ENCODE measurements around the gene TRIM46. TPM values are rescaled to one million over a fixed set of nuclear protein-coding genes. Genes with fewer than 3 reads are reported as not detected.
A peak's percentile ranks its signal among the peaks of the same experiment; 100 is the strongest.
"Not testable (repeated sequence)": the region's sequence is repeated elsewhere in the genome, so short reads cannot be mapped to it uniquely, and the experiment has no call there.

The TRIM46 gene
- total RNA-seq, 1 donor from 2014 or later = 8.1 TPM

- peaks cover 11% of the 10 kb centered on the region for H3K4me1 Mint-ChIP-seq (ENCODE audit: unreplicated experiment)
- peak overlapping the region; percentile 50 for H3K27ac Mint-ChIP-seq
- no peaks in the 10 kb centered on the region for H3K9me3 Mint-ChIP-seq
- no peaks in the 10 kb centered on the region for H3K36me3 Mint-ChIP-seq
- no peak overlapping the region for H3K4me3 Mint-ChIP-seq
- TF ChIP-seq CTCF (conservative IDR thresholded peaks at IDR 0.05) = no peak
- H3K27me3 Mint-ChIP-seq = no peaks in the 10 kb centered on the region
- no peak for DNase-seq (ENCODE audit: extremely low spot score, unreplicated experiment)
Measured at GRCh38 chr1:155186794-155187455, 13.3 kb downstream of the TRIM46 start.

- TF ChIP-seq CTCF (conservative IDR thresholded peaks at IDR 0.05) = no peak
- Mint-ChIP-seq H3K36me3 (no peaks in the 10 kb centered on the region), H3K9me3 (no peaks in the 10 kb centered on the region), H3K27ac (peak overlapping the region; percentile 86), H3K27me3 (no peaks in the 10 kb centered on the region), H3K4me3 (no peak overlapping the region), H3K4me1 (ENCODE audit: unreplicated experiment) (peaks cover 16% of the 10 kb centered on the region)
- no peak for DNase-seq (ENCODE audit: extremely low spot score, unreplicated experiment)
Measured at GRCh38 chr1:155187456-155187891, 13.8 kb downstream of the TRIM46 start.

GRCh38 chr1:155188268-155188667 lies 14.6 kb downstream of the TRIM46 start:
- Mint-ChIP-seq H3K4me3 (peak overlapping the region; percentile 75), H3K36me3 (no peaks in the 10 kb centered on the region), H3K9me3 (no peaks in the 10 kb centered on the region), H3K27ac (peak overlapping the region; percentile 86), H3K27me3 (no peaks in the 10 kb centered on the region), H3K4me1 (ENCODE audit: unreplicated experiment) (peaks cover 19% of the 10 kb centered on the region)
- no peak for TF ChIP-seq CTCF (conservative IDR thresholded peaks at IDR 0.05)
- DNase-seq (ENCODE audit: extremely low spot score, unreplicated experiment) = no peak

GRCh38 chr1:155189926-155190325 lies 16.3 kb downstream of the TRIM46 start:
- not testable (repeated sequence) for H3K4me3 Mint-ChIP-seq, H3K9me3 Mint-ChIP-seq, H3K36me3 Mint-ChIP-seq, H3K27ac Mint-ChIP-seq, H3K27me3 Mint-ChIP-seq
- H3K4me1 Mint-ChIP-seq (ENCODE audit: unreplicated experiment) = peaks cover 30% of the 10 kb centered on the region
- DNase-seq (ENCODE audit: extremely low spot score, unreplicated experiment) = peak; percentile 83

- no peak for TF ChIP-seq CTCF (conservative IDR thresholded peaks at IDR 0.05)
- Mint-ChIP-seq H3K9me3 (no peaks in the 10 kb centered on the region), H3K36me3 (no peaks in the 10 kb centered on the region), H3K27ac (peak overlapping the region; percentile 84), H3K4me1 (ENCODE audit: unreplicated experiment) (peaks cover 40% of the 10 kb centered on the region), H3K4me3 (peak overlapping the region; percentile 71), H3K27me3 (no peaks in the 10 kb centered on the region)
- DNase-seq (ENCODE audit: extremely low spot score, unreplicated experiment) = no peak
Measured at GRCh38 chr1:155191904-155192303, 18.3 kb downstream of the TRIM46 start.

- Mint-ChIP-seq H3K27ac (peak overlapping the region; percentile 100), H3K36me3 (peaks cover under 1% of the 10 kb centered on the region), H3K4me1 (ENCODE audit: unreplicated experiment) (peaks cover 42% of the 10 kb centered on the region), H3K9me3 (no peaks in the 10 kb centered on the region), H3K4me3 (peak overlapping the region; percentile 94), H3K27me3 (no peaks in the 10 kb centered on the region)
- no peak for DNase-seq (ENCODE audit: extremely low spot score, unreplicated experiment)
- TF ChIP-seq CTCF (conservative IDR thresholded peaks at IDR 0.05) = no peak
Measured at GRCh38 chr1:155192346-155193274, 19.0 kb downstream of the TRIM46 start.

Measured in type B pancreatic cell (in vitro differentiated cells).